Cardiac muscle cell (in vitro differentiated cells and primary cell): ENCODE data around the gene REPS2. TPM values are rescaled to one million over a fixed set of nuclear protein-coding genes. Genes with fewer than 3 reads are reported as not detected.
A peak's percentile ranks its signal among the peaks of the same experiment; 100 is the strongest.
"Not testable (repeated sequence)": the region's sequence is repeated elsewhere in the genome, so short reads cannot be mapped to it uniquely, and the experiment has no call there.

Experiments
- DNase-seq, 2 donors: peaks; one replicate each; pipeline versions ENCODE4 v3.0.0 to v3.0.0-alpha.2; 2010 to 2017; ENCODE audit warnings: low read depth in 1 of 2, low spot score in 1 of 2
- H3K27ac ChIP-seq: fragments of 200-600 bp; sonication (generic); 2 replicates; pipeline ENCODE4 v1.5.1; 2016
- H3K27me3 ChIP-seq: fragments of 200-600 bp; sonication (generic); 2 replicates; pipeline ENCODE4 v1.6.0; 2016; ENCODE audit warnings: control low read depth
- H3K36me3 ChIP-seq: fragments of 200-600 bp; sonication (generic); 2 replicates; pipeline ENCODE4 v1.5.1; 2016; ENCODE audit warnings: control low read depth
- H3K4me1 ChIP-seq: fragments of 200-600 bp; sonication (generic); 2 replicates; pipeline ENCODE4 v1.8.1; 2017; ENCODE audit warnings: low read depth, mild to moderate bottlenecking, mixed run types
- H3K4me3 ChIP-seq: fragments of 200-600 bp; sonication (generic); 2 replicates; pipeline ENCODE4 v1.5.1; 2016; ENCODE audit warnings: mild to moderate bottlenecking
- H3K9me3 ChIP-seq: fragments of 200-600 bp; sonication (generic); 2 replicates; pipeline ENCODE4 v1.5.1; 2017; ENCODE audit warnings: low read depth, mild to moderate bottlenecking, control low read depth
- polyA plus RNA-seq: library from polyadenylated mRNA; unstranded; fragments of >200 nt; fragmentation: Nextera tagmentation; extraction: Ambion mirVana; gene quantifications from 2 replicates; pipeline ENCODE4 v1.2.1, GENCODE V29; 2016
- total RNA-seq: library from RNA; depleted of rRNA; stranded (reverse); fragments of >200 nt; gene quantifications from 2 replicates; pipeline ENCODE4 v1.2.3, GENCODE V29; 2016
- TF ChIP-seq, protein P1 (sequence below): IDR thresholded peaks from 2 replicates; pipeline ENCODE4 v1.5.1; 2012; ENCODE audit warnings: low read depth, mild to moderate bottlenecking, low read length

REPS2 gene
- total and polyA plus RNA-seq, 2 experiments from 2014 or later = 6.0 to 9.1 TPM

DNA sequence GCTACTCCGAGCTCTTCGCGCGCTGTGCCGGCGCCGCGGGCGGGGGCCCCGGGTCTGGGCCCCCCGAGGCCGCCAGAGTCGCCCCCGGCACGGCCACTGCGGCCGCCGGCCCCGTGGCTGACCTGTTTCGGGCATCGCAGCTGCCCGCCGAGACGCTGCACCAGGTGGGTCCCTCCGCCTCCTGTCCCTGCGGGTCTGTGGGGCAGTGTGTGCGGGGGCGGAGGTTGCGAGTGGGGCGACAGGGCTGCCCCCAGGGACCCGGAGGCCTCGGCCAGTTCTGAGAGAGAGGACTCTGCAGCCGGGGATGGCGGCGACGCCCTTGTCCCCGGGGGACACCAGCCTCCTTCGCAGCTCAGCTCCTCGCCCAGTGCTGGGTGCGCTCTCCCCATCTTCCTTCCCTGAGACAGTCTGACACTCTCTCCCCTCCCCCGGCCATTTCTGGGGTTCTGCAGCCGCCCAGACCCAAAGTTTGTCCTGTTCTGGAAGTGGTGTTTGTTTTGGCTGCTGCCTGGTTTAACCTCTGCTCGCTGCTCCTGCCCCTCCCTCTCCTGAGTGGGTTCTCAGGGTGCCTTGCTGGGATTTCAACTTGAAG, 609 bp downstream of the REPS2 start:
- Histone ChIP-seq H3K27me3 (no peaks in the 10 kb centered on the region), H3K27ac (peak overlapping the region; percentile 55), H3K36me3 (no peaks in the 10 kb centered on the region), H3K4me3 (peak overlapping the region; percentile 94), H3K9me3 (no peaks in the 10 kb centered on the region), H3K4me1 (no peaks in the 10 kb centered on the region)
- DNase-seq = peak in 1 of 2 donors; percentile 19
- TF ChIP-seq, protein P1, sequence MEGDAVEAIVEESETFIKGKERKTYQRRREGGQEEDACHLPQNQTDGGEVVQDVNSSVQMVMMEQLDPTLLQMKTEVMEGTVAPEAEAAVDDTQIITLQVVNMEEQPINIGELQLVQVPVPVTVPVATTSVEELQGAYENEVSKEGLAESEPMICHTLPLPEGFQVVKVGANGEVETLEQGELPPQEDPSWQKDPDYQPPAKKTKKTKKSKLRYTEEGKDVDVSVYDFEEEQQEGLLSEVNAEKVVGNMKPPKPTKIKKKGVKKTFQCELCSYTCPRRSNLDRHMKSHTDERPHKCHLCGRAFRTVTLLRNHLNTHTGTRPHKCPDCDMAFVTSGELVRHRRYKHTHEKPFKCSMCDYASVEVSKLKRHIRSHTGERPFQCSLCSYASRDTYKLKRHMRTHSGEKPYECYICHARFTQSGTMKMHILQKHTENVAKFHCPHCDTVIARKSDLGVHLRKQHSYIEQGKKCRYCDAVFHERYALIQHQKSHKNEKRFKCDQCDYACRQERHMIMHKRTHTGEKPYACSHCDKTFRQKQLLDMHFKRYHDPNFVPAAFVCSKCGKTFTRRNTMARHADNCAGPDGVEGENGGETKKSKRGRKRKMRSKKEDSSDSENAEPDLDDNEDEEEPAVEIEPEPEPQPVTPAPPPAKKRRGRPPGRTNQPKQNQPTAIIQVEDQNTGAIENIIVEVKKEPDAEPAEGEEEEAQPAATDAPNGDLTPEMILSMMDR = no peak

GRCh38 chrX:16950423-16950822, 4.0 kb downstream of the REPS2 start:
- Histone ChIP-seq H3K4me1 (no peaks in the 10 kb centered on the region), H3K27ac (no peak overlapping the region), H3K9me3 (no peaks in the 10 kb centered on the region), H3K27me3 (no peaks in the 10 kb centered on the region), H3K36me3 (no peaks in the 10 kb centered on the region), H3K4me3 (no peak overlapping the region)
- no peak for DNase-seq
- TF ChIP-seq, protein P1 = no peak

DNA sequence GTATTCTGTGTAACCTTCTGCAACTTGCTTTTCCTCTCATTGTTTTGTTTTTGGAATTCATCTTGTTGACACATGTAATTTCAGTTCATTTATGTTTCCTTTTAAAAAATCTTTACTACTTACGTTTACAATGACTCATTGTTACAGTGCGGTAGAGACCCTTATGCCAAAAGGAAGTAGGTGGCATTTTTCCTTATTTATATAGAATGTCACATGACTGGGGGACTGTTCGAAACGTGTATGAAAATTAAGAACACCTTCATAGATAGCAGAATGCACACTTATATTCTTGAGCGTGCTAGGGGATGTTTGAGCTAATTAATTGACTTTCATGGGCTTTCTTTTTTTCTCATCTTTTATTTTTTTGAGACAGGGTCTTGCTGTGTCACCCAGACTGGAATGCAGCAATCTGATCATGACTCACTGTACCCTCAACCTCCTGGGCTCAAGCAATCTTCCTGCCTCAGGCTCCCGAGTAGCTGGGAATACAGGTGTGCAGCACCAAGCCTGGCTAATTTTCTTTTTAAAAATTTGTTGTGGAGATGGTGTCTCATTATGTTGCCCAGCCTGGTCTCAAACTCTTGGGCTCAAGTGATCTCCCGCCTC, 7.3 kb downstream of the REPS2 start:
- TF ChIP-seq, protein P1 = no peak
- no peaks in the 10 kb centered on the region for H3K27me3 ChIP-seq
- H3K9me3 ChIP-seq = no peaks in the 10 kb centered on the region
- H3K4me3 ChIP-seq = no peak overlapping the region
- H3K27ac ChIP-seq = no peak overlapping the region
- H3K4me1 ChIP-seq = no peaks in the 10 kb centered on the region
- DNase-seq = no peak
- H3K36me3 ChIP-seq = no peaks in the 10 kb centered on the region

- H3K36me3 ChIP-seq = no peaks in the 10 kb centered on the region
- no peaks in the 10 kb centered on the region for H3K9me3 ChIP-seq
- H3K4me3 ChIP-seq = no peak overlapping the region
- H3K4me1 ChIP-seq = no peaks in the 10 kb centered on the region
- TF ChIP-seq, protein P1 = no peak
- no peaks in the 10 kb centered on the region for H3K27me3 ChIP-seq
- H3K27ac ChIP-seq = no peak overlapping the region
- DNase-seq = no peak
Observed at GRCh38 chrX:16957751-16958150, 11.3 kb downstream of the REPS2 start.

DNA sequence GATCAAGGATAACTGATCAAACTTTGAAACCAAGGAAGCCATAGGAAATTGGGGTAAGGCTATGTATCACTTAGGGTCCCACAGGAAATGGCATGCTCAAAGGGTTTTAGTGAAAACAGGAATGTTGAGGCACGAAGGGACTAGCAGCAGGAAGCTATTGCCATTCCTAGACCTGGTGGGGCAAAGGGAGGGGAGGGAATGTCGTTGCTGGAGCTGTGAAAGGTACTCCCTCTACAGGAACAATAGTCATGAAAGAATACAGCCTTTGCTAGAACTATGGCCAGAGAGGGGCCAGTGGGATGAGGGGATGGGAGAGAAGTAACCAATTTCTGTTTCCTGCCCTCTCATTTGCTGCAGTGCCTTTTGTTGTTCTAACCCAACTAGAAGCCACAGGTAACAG, 11.9 kb downstream of the REPS2 start:
- Histone ChIP-seq H3K36me3 (no peaks in the 10 kb centered on the region), H3K4me1 (no peaks in the 10 kb centered on the region), H3K27ac (no peak overlapping the region), H3K4me3 (no peak overlapping the region), H3K9me3 (no peaks in the 10 kb centered on the region), H3K27me3 (no peaks in the 10 kb centered on the region)
- no peak for DNase-seq
- TF ChIP-seq, protein P1 = no peak

DNA sequence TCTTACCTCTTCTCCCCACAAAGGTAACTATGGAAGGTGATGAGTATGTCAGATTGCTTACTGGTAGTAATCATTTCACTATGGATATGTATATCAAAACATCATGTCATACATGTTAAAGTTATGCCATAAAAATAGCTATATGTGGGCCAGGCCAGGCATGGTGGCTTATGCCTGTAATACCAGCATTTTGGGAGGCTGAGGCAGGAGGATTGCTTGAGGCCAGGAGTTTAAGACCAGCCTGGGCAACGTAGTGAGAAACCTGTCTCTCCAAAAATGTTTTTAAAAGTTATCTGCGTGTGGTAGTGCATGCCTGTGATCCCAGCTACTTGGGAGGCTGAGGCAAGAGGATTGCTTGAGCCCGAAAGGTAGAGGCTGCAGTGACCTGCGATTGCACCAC, 16.2 kb downstream of the REPS2 start:
- not testable (repeated sequence) for H3K36me3 ChIP-seq, H3K27ac ChIP-seq, DNase-seq, H3K4me1 ChIP-seq, H3K27me3 ChIP-seq, H3K4me3 ChIP-seq, H3K9me3 ChIP-seq
